Transverse colon (tissue), 4 donors: Measurements from ENCODE around the gene UBE2K. TPM values are rescaled to one million over a fixed set of nuclear protein-coding genes. Genes with fewer than 3 reads are reported as not detected.
"Not testable (repeated sequence)": the region's sequence is repeated elsewhere in the genome, so short reads cannot be mapped to it uniquely, and the experiment has no call there.

Source experiments
- DNase-seq: peaks from one replicate; pipeline ENCODE4 v3.0.0-alpha.2; 2019
- H3K27ac ChIP-seq, 4 donors: fragments of 200-600 bp; sonication (generic); 2 replicates each; pipeline ENCODE4 v1.5.1; 2016 to 2018; ENCODE audit warnings: inconsistent platforms in 4 of 4
- H3K27me3 ChIP-seq: fragments of 200-600 bp; sonication (generic); 2 replicates; pipeline ENCODE4 v1.5.1; 2017; ENCODE audit warnings: inconsistent platforms
- H3K36me3 ChIP-seq, 4 donors: fragments of 200-600 bp; sonication (generic); 2 replicates each; pipeline ENCODE4 v1.5.1; 2017 to 2019; ENCODE audit warnings: inconsistent platforms in 4 of 4
- H3K4me1 ChIP-seq, 4 donors: fragments of 200-600 bp; sonication (generic); 2 replicates each; pipeline ENCODE4 v1.5.1; 2017 to 2020; ENCODE audit warnings: inconsistent platforms in 4 of 4
- H3K4me3 ChIP-seq, 4 donors: fragments of 200-600 bp; sonication (generic); 1 replicate in 1 of 4; 2 replicates in 3 of 4; pipeline versions ENCODE4 v1.5.1 to v1.6.1; 2017 to 2019; ENCODE audit warnings: inconsistent platforms in 4 of 4
- H3K9me3 ChIP-seq, 2 donors: fragments of 200-600 bp; sonication (generic); 2 replicates each; pipeline ENCODE4 v1.5.1; 2017 to 2019; ENCODE audit warnings: inconsistent platforms in 2 of 2
- EP300 ChIP-seq: sonication (generic); formaldehyde crosslinking; IDR thresholded peaks from one replicate; pipeline ENCODE4 v1.6.1; 2017; ENCODE audit warnings: antibody characterized with exemption, low read depth
- POLR2A ChIP-seq: fragments of 450-650 bp; IDR thresholded peaks from one replicate; pipeline ENCODE4 v1.6.1; 2016; ENCODE audit warnings: antibody characterized with exemption, mild to moderate bottlenecking, moderate library complexity
- POLR2AphosphoS5 ChIP-seq, 3 donors: sonication (generic); formaldehyde crosslinking; IDR thresholded peaks; one replicate each; pipeline ENCODE4 v1.6.1; 2016; ENCODE audit warnings: antibody characterized with exemption in 3 of 3
- WGBS, 2 donors: methylation state at CpG; one replicate each; pipeline ENCODE4 v1.1.5; 2018; ENCODE audit warnings: low coverage in 1 of 2; 5-methylcytosine and 5-hydroxymethylcytosine counted together
- in situ Hi-C, 4 donors: fragments of 200-750 bp; cut with MboI; loops; one replicate each; pipeline versions ENCODE4 v1.15.0 to v1.15.1; 2017; ENCODE audit warnings: low sequenced_read_pairs in 3 of 4, low pct_ligation_motif_present in 1 of 4, low pct_unique_long_range_greater_than_20kb in 1 of 4
- intact Hi-C: fragments of 100-400 bp; cut with DNase I; formaldehyde crosslinking; loops from one replicate; pipeline ENCODE4 v1.15.1; 2023; ENCODE audit warnings: low total_unique reads
- total RNA-seq, 4 donors: library from RNA; depleted of rRNA; stranded (reverse); fragments of >200 nt; gene quantifications; one replicate each; pipeline ENCODE4 v1.1.0, GENCODE V29; 2016
- TF ChIP-seq, protein P1 (sequence below), 5 experiments: fragments of 200-600 bp in 3 of 5; fragments of 450-650 bp in 2 of 5; sonication (generic) in 3 of 5; IDR thresholded peaks; 1 replicate in 2 of 5; 2 replicates in 3 of 5; pipeline ENCODE4 v1.5.1; 2016 to 2017; ENCODE audit warnings: antibody characterized with exemption in 5 of 5, inconsistent platforms in 3 of 5, mild to moderate bottlenecking in 2 of 5, moderate library complexity in 1 of 5

UBE2K gene
- total RNA-seq, 4 donors from 2014 or later, result 18.9 to 48.6 (median 37.3) TPM

DNA sequence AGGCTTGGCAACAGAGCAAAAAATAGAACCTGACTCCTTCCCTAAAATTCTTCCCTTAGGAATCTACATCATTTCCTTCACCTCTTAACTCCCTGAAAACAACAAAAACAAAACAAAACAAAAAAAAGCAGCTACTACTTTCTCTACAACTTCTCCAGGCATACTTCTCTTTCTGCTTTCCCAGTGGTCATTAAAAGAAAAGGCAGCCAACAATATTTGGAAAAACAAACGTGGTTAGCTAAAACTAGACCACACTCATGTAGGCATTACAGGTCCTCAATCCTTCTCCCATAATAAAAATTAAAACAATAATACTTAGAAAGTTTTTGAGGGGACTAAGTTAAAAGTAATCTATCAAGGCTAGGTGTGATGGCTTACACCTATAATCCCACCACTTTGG is 30.2 kb upstream of the UBE2K start:
- DNase-seq, result no peak

DNA sequence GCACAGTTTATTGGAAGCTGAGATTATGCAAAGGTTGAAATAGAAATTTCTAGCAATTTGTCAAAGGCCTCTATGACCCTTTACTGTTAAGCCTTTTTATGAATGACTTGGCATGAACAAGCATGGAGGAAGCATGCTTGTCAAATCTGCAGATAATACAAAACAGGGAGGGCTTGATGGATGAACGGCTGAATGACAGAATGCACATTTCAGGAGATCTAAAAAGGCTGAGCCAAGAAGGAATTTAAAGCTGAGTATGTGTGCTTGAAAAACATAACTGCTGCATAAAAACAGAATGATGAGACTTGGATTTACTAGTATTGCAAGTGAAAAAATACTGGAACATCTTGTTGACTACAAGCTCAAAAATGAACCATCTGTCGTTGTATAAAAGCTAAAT is 29.0 kb upstream of the UBE2K start:
- no peak for DNase-seq
- TF ChIP-seq, protein P1, sequence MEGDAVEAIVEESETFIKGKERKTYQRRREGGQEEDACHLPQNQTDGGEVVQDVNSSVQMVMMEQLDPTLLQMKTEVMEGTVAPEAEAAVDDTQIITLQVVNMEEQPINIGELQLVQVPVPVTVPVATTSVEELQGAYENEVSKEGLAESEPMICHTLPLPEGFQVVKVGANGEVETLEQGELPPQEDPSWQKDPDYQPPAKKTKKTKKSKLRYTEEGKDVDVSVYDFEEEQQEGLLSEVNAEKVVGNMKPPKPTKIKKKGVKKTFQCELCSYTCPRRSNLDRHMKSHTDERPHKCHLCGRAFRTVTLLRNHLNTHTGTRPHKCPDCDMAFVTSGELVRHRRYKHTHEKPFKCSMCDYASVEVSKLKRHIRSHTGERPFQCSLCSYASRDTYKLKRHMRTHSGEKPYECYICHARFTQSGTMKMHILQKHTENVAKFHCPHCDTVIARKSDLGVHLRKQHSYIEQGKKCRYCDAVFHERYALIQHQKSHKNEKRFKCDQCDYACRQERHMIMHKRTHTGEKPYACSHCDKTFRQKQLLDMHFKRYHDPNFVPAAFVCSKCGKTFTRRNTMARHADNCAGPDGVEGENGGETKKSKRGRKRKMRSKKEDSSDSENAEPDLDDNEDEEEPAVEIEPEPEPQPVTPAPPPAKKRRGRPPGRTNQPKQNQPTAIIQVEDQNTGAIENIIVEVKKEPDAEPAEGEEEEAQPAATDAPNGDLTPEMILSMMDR (IDR thresholded peaks at IDR 0.05), result no peak
- TF ChIP-seq POLR2A, result no peak
- TF ChIP-seq EP300, result no peak
- TF ChIP-seq POLR2AphosphoS5 (IDR thresholded peaks at IDR 0.05), result no peak
- Histone ChIP-seq H3K4me3 (no peak overlapping the region), H3K4me1 (peaks cover 0 to 8% (median 0%) of the 10 kb centered on the region in 4 donors), H3K36me3 (no peaks in the 10 kb centered on the region), H3K9me3 (no peaks in the 10 kb centered on the region), H3K27me3 (no peaks in the 10 kb centered on the region), H3K27ac (no peak overlapping the region)
- WGBS, 2 donors, result 62 to 77% methylated on average over 2 of the region's 2 CpGs
- in situ Hi-C loops, result no loop called here
- intact Hi-C loops, result no loop called here

More for the DNA sequence above, 30.2 kb upstream of the UBE2K start:
- in situ Hi-C loops, result no loop called here
- Histone ChIP-seq H3K27ac (no peak overlapping the region), H3K4me1 (peaks cover 0 to 8% (median 0%) of the 10 kb centered on the region in 4 donors), H3K9me3 (no peaks in the 10 kb centered on the region), H3K27me3 (no peaks in the 10 kb centered on the region), H3K36me3 (no peaks in the 10 kb centered on the region), H3K4me3 (no peak overlapping the region)
- no peak for TF ChIP-seq EP300
- TF ChIP-seq POLR2A, result no peak
- TF ChIP-seq POLR2AphosphoS5 (IDR thresholded peaks at IDR 0.05), result no peak
- TF ChIP-seq, protein P1 (IDR thresholded peaks at IDR 0.05), result no peak
- intact Hi-C loops, result no loop called here
- 20 to 30% methylated on average over 1 of the region's 1 CpG for WGBS, 2 donors

DNA sequence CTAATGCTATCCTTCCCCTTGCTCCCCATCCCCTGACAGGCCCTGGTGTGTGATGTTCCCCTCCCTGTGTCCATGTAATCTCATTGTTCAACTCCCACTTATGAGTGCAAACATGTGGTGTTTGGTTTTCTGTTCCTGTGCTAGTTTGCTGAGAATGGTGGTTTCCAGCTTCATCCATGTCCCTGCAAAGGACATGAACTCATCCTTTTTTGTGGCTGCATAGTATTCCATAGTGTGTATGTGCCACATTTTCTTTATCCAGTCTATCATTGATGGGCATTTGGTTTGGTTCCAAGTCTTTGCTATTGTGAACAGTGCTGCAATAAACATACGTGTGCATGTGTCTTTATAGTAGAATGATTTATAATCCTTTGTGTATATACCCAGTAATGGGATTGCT is 27.6 kb upstream of the UBE2K start:
- intact Hi-C loops, H3K27ac ChIP-seq, H3K4me3 ChIP-seq, H3K36me3 ChIP-seq, H3K9me3 ChIP-seq, DNase-seq, H3K27me3 ChIP-seq, H3K4me1 ChIP-seq, in situ Hi-C loops: not testable (repeated sequence)
- 50 to 54% methylated on average over 1 of the region's 1 CpG for WGBS, 2 donors

DNA sequence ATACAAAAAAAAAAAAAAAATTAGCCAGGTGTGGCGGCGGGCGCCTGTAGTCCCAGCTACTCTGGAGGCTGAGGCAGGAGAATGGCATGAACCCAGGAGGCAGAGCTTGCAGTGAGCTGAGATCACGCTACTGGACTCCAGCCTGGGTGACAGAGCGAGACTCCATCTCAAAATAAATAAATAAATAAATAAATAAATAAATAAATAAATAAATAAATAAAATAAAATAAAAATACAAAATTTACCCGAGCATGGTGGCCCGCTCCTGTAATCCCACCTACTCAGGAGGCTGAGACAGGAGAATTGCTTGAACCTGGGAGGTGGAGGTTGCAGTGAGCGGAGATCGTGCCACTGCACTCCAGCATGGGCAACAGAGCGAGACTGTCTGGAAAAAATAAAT is 22.3 kb upstream of the UBE2K start:
- in situ Hi-C loops, result loop anchor here in 1 of 4 donors (25.0 kb wide), 1 partner anchor 287 kb away; no protein-coding TSS in a partner anchor
- H3K9me3 ChIP-seq, H3K4me1 ChIP-seq, H3K27me3 ChIP-seq, intact Hi-C loops, H3K4me3 ChIP-seq, H3K27ac ChIP-seq, H3K36me3 ChIP-seq, DNase-seq: not testable (repeated sequence)
- WGBS, 2 donors, result 92 to 96% methylated on average over 8 to 10 of the region's 10 CpGs

DNA sequence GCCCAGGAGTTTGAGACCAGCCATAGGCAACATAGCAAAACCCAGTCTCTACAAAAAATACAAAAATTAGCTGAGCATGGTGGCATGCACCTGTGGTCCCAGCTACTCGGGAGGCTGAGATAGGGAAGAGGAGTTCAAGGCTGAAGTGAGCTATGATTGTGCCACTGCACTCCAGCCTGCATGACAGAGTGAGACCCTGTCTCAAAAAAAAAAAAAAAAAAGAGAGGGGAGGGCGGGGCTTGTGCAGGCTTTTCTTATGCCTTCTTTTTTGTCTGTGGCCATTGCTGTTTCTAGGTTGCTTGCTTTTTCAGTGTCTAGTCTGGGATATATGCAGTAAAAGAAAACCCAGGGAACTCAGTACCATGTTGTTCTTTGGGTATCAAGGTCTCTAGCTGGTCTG is 16.9 kb upstream of the UBE2K start:
- not testable (repeated sequence) for H3K9me3 ChIP-seq, H3K27me3 ChIP-seq, H3K27ac ChIP-seq, H3K4me3 ChIP-seq, H3K4me1 ChIP-seq, DNase-seq, H3K36me3 ChIP-seq
- intact Hi-C loops, result loop anchor here (5.0 kb wide), 1 partner anchor 474 kb away; no protein-coding TSS in a partner anchor
- WGBS, 2 donors, result 88 to 100% methylated on average over 2 of the region's 2 CpGs
- in situ Hi-C loops, result loop anchor here in 1 of 4 donors (25.0 kb wide), 1 partner anchor 281 kb away; no protein-coding TSS in a partner anchor

DNA sequence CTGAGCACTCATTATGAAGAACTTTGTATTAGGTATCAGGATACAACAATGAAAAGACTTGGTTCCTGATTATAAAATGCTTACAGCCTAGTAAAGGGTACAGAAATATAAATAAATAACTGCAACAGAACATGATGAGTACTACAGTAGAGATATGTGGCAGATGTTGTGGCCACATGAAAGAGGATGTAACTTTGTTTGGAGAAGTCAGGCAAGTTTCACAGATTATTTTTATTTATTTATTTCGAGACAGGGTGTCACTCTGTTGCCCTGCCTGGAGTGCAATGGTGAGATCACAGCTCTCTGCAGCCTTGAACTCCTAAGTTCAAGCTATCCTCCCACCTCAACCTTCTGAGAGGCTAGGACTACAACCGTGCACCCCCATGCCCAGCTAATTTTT is 15.8 kb upstream of the UBE2K start:
- Histone ChIP-seq H3K4me3 (no peak overlapping the region), H3K36me3 (no peaks in the 10 kb centered on the region), H3K27me3 (no peaks in the 10 kb centered on the region), H3K27ac (no peak overlapping the region), H3K9me3 (no peaks in the 10 kb centered on the region), H3K4me1 (peaks cover 0 to 4% (median under 1%) of the 10 kb centered on the region in 4 donors)
- no peak for DNase-seq
- in situ Hi-C loops, result loop anchor here in 1 of 4 donors (25.0 kb wide), 1 partner anchor 280 kb away; no protein-coding TSS in a partner anchor
- intact Hi-C loops, result loop anchor here (5.0 kb wide), 1 partner anchor 475 kb away; no protein-coding TSS in a partner anchor
- WGBS, 2 donors, result 43 to 65% methylated on average over 1 to 2 of the region's 2 CpGs
- TF ChIP-seq, protein P1 (IDR thresholded peaks at IDR 0.05), result no peak
- TF ChIP-seq POLR2AphosphoS5 (IDR thresholded peaks at IDR 0.05), result no peak
- TF ChIP-seq EP300, result no peak
- TF ChIP-seq POLR2A, result no peak
